Measurements from ENCODE around the gene BTBD7. TPM values are rescaled to one million over a fixed set of nuclear protein-coding genes. Genes with fewer than 3 reads are reported as not detected.

BTBD7 gene
- total RNA-seq, 2 experiments from 2014 or later, result 7.7 to 9.9 TPM

GRCh38 chr14:93309427-93309966 is 23.3 kb downstream of the BTBD7 start:
- ChIA-PET POLR2A (no interaction called here), CTCF (interaction anchor here (0.6 kb wide), 1 partner anchor 583 kb away, joined by 3 read pairs; no protein-coding TSS in a partner anchor)
- Mint-ChIP-seq H3K4me3 (no peak overlapping the region), H3K27ac (no peak overlapping the region), H3K9me3 (no peaks in the 10 kb centered on the region), H3K27me3 (no peaks in the 10 kb centered on the region), H3K36me3 (no peaks in the 10 kb centered on the region), H3K4me1 (ENCODE audit: low read depth) (peaks cover 23% of the 10 kb centered on the region)
- intact Hi-C loops (cut with micrococcal nuclease), result no loop called here
- DNase-seq, result no peak

GRCh38 chr14:93308686-93309345 is 24.0 kb downstream of the BTBD7 start:
- POLR2A ChIA-PET, result no interaction called here

GRCh38 chr14:93306812-93307211 is 26.0 kb downstream of the BTBD7 start:
- Mint-ChIP-seq H3K4me3 (no peak overlapping the region), H3K9me3 (no peaks in the 10 kb centered on the region), H3K27ac (no peak overlapping the region), H3K27me3 (no peaks in the 10 kb centered on the region), H3K4me1 (ENCODE audit: low read depth) (peaks cover 28% of the 10 kb centered on the region), H3K36me3 (no peaks in the 10 kb centered on the region)
- CTCF ChIA-PET, result no interaction called here
- POLR2A ChIA-PET, result no interaction called here
- DNase-seq, result no peak
- intact Hi-C loops (cut with micrococcal nuclease), result no loop called here

More at GRCh38 chr14:93308686-93309345, 24.0 kb downstream of the BTBD7 start:
- DNase-seq, result no peak
- H3K9me3 Mint-ChIP-seq, result no peaks in the 10 kb centered on the region
- intact Hi-C loops (cut with micrococcal nuclease), result no loop called here
- H3K36me3 Mint-ChIP-seq, result no peaks in the 10 kb centered on the region
- peaks cover 23% of the 10 kb centered on the region for H3K4me1 Mint-ChIP-seq (ENCODE audit: low read depth)
- CTCF ChIA-PET, result interaction anchor here (0.6 kb wide), 1 partner anchor 582 kb away, joined by 3 read pairs; no protein-coding TSS in a partner anchor
- no peaks in the 10 kb centered on the region for H3K27me3 Mint-ChIP-seq
- H3K4me3 Mint-ChIP-seq, result no peak overlapping the region
- H3K27ac Mint-ChIP-seq, result no peak overlapping the region

- DNase-seq, result no peak
- Mint-ChIP-seq H3K27me3 (no peaks in the 10 kb centered on the region), H3K4me1 (ENCODE audit: low read depth) (peaks cover 29% of the 10 kb centered on the region), H3K9me3 (no peaks in the 10 kb centered on the region), H3K4me3 (no peak overlapping the region), H3K36me3 (no peaks in the 10 kb centered on the region), H3K27ac (no peak overlapping the region)
- CTCF ChIA-PET, result no interaction called here
- intact Hi-C loops (cut with micrococcal nuclease), result no loop called here
- POLR2A ChIA-PET, result no interaction called here
Measured at GRCh38 chr14:93305725-93306418, 27.0 kb downstream of the BTBD7 start.

- H3K36me3 Mint-ChIP-seq, result no peaks in the 10 kb centered on the region
- intact Hi-C loops (cut with micrococcal nuclease), result no loop called here
- ChIA-PET CTCF (interaction anchor here (0.6 kb wide), 1 partner anchor 194 kb away, joined by 3 read pairs; no protein-coding TSS in a partner anchor), POLR2A (no interaction called here)
- no peak overlapping the region for H3K4me3 Mint-ChIP-seq
- H3K4me1 Mint-ChIP-seq (ENCODE audit: low read depth), result peaks cover 32% of the 10 kb centered on the region
- no peaks in the 10 kb centered on the region for H3K9me3 Mint-ChIP-seq
- H3K27ac Mint-ChIP-seq, result no peak overlapping the region
- no peak for DNase-seq
- H3K27me3 Mint-ChIP-seq, result no peaks in the 10 kb centered on the region
Measured at GRCh38 chr14:93304771-93305170, 28.1 kb downstream of the BTBD7 start.

- no peak for DNase-seq
- ChIA-PET POLR2A (no interaction called here), CTCF (no interaction called here)
- no peak overlapping the region for H3K27ac Mint-ChIP-seq
- no peaks in the 10 kb centered on the region for H3K36me3 Mint-ChIP-seq
- H3K9me3 Mint-ChIP-seq, result no peaks in the 10 kb centered on the region
- peaks cover 33% of the 10 kb centered on the region for H3K4me1 Mint-ChIP-seq (ENCODE audit: low read depth)
- H3K4me3 Mint-ChIP-seq, result no peak overlapping the region
- H3K27me3 Mint-ChIP-seq, result no peaks in the 10 kb centered on the region
- intact Hi-C loops (cut with micrococcal nuclease), result no loop called here
Measured at GRCh38 chr14:93303659-93304058, 29.2 kb downstream of the BTBD7 start.

- no peak for DNase-seq
- H3K4me3 Mint-ChIP-seq, result no peak overlapping the region
- H3K9me3 Mint-ChIP-seq, result no peaks in the 10 kb centered on the region
- peaks cover 32% of the 10 kb centered on the region for H3K4me1 Mint-ChIP-seq (ENCODE audit: low read depth)
- no peak overlapping the region for H3K27ac Mint-ChIP-seq
- ChIA-PET CTCF (no interaction called here), POLR2A (no interaction called here)
- no peaks in the 10 kb centered on the region for H3K36me3 Mint-ChIP-seq
- intact Hi-C loops (cut with micrococcal nuclease), result no loop called here
- H3K27me3 Mint-ChIP-seq, result no peaks in the 10 kb centered on the region
Measured at GRCh38 chr14:93302688-93303581, 29.9 kb downstream of the BTBD7 start.

GRCh38 chr14:93301821-93302447 is 30.9 kb downstream of the BTBD7 start:
- CTCF ChIA-PET, result no interaction called here
- DNase-seq, result no peak
- H3K4me1 Mint-ChIP-seq (ENCODE audit: low read depth), result peaks cover 26% of the 10 kb centered on the region
- H3K27me3 Mint-ChIP-seq, result no peaks in the 10 kb centered on the region
- intact Hi-C loops (cut with micrococcal nuclease), result no loop called here
- POLR2A ChIA-PET, result no interaction called here
- no peak overlapping the region for H3K4me3 Mint-ChIP-seq
- no peak overlapping the region for H3K27ac Mint-ChIP-seq
- no peaks in the 10 kb centered on the region for H3K36me3 Mint-ChIP-seq
- no peaks in the 10 kb centered on the region for H3K9me3 Mint-ChIP-seq

- Mint-ChIP-seq H3K27ac (no peak overlapping the region), H3K4me1 (ENCODE audit: low read depth) (peaks cover 24% of the 10 kb centered on the region), H3K9me3 (no peaks in the 10 kb centered on the region), H3K27me3 (no peaks in the 10 kb centered on the region), H3K36me3 (no peaks in the 10 kb centered on the region), H3K4me3 (no peak overlapping the region)
- intact Hi-C loops (cut with micrococcal nuclease), result no loop called here
- DNase-seq, result no peak
- ChIA-PET POLR2A (no interaction called here), CTCF (no interaction called here)
Measured at GRCh38 chr14:93299866-93300265, 33.0 kb downstream of the BTBD7 start.

GRCh38 chr14:93299416-93299815 is 33.4 kb downstream of the BTBD7 start:
- Mint-ChIP-seq H3K27ac (no peak overlapping the region), H3K4me3 (no peak overlapping the region), H3K4me1 (ENCODE audit: low read depth) (peaks cover 22% of the 10 kb centered on the region), H3K9me3 (no peaks in the 10 kb centered on the region), H3K36me3 (peaks cover 3% of the 10 kb centered on the region), H3K27me3 (no peaks in the 10 kb centered on the region)
- ChIA-PET POLR2A (no interaction called here), CTCF (no interaction called here)
- DNase-seq, result no peak
- intact Hi-C loops (cut with micrococcal nuclease), result no loop called here

- DNase-seq, result no peak
- Mint-ChIP-seq H3K27ac (no peak overlapping the region), H3K27me3 (no peaks in the 10 kb centered on the region), H3K4me1 (ENCODE audit: low read depth) (peaks cover 13% of the 10 kb centered on the region), H3K4me3 (no peak overlapping the region), H3K9me3 (no peaks in the 10 kb centered on the region), H3K36me3 (peaks cover 9% of the 10 kb centered on the region)
- POLR2A ChIA-PET, result no interaction called here
- CTCF ChIA-PET, result no interaction called here
- intact Hi-C loops (cut with micrococcal nuclease), result no loop called here
Measured at GRCh38 chr14:93295541-93296220, 37.2 kb downstream of the BTBD7 start.

Data from activated CD4-positive, alpha-beta memory T cell treated with anti-CD3 and anti-CD28 coated beads for 36 hours (primary cell).